ENCODE results near the gene SRBD1.
A peak's percentile ranks its signal among the peaks of the same experiment; 100 is the strongest.

GRCh38 chr2:45643543-45644542 is 32.8 kb upstream of the SRBD1 start:
- TF ChIP-seq CTCF (IDR thresholded peaks at IDR 0.05; ENCODE audit: low read length): peak; percentile 88
- TF ChIP-seq EZH2 (optimal IDR thresholded peaks at IDR 0.05; ENCODE audit: low read depth, low read length): no peak
- no peak for TF ChIP-seq EZH2phosphoT487 (IDR thresholded peaks at IDR 0.05; ENCODE audit: low read length)

Data from MM.1S (cell line).